Measurements from ENCODE around the gene UTF1.

UTF1 gene

DNA sequence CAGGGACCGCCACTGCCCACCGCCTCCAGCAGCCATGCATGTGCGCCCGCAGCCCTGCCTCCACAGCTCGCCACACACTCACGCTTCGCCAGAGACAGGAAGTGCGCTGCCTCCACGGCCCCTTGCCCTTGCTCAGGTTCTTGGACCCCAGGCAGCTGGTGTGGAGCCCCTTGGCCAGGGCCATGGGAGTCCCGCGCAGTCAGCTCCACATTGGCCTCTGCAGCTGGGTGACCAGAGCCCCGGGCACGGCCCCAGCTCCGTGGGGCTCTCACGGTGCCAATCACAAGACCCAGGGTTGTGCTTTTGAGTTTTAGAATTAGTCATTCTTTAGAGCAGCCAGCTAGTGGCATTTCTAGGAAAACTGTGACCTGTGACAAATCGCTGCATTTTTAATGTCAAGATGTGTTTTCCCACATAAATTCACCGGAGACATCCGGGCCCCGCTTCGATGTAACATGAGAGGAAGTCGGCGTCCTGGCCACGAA lies 4.3 kb upstream of the UTF1 start:
- in situ Hi-C loops (cut with MboI; ENCODE audit: low sequenced_read_pairs, unreplicated experiment), result no loop called here
- TF ChIP-seq CTCF (IDR thresholded peaks at IDR 0.05; ENCODE audit: borderline replicate concordance, control extremely low read depth, extremely low read depth, insufficient read depth, missing control alignments), result no peak
- DNase-seq (ENCODE audit: low spot score), result no peak

DNA sequence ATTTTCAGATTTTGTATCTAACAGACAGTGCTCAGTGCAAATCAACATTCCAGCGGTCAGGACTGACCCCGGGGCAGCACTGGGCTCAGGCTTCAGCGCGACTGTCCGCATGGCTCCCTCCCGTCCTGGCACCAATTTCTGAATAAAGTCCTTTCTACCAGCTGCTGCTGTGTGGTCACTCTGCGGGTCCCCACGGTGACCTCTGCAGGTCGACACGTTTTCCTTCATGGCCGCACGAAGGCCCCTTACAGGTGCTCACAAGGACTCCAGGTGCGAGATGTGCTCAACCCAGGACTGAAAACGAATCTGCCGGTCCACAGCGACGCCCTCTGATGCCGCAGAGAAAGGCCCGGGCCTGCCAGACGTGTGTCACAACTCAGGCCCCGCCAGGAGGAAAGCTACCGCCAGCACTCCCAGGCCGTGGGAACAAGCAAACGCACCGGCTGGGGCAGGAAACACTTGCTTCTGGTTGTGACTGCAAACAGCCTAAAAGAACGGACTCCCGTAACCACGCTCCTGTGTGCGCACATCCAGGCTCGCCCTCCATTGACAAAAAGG lies 3.7 kb upstream of the UTF1 start:
- in situ Hi-C loops (cut with MboI; ENCODE audit: low sequenced_read_pairs, unreplicated experiment), result no loop called here
- DNase-seq (ENCODE audit: low spot score), result no peak
- TF ChIP-seq CTCF (IDR thresholded peaks at IDR 0.05; ENCODE audit: borderline replicate concordance, control extremely low read depth, extremely low read depth, insufficient read depth, missing control alignments), result no peak

DNA sequence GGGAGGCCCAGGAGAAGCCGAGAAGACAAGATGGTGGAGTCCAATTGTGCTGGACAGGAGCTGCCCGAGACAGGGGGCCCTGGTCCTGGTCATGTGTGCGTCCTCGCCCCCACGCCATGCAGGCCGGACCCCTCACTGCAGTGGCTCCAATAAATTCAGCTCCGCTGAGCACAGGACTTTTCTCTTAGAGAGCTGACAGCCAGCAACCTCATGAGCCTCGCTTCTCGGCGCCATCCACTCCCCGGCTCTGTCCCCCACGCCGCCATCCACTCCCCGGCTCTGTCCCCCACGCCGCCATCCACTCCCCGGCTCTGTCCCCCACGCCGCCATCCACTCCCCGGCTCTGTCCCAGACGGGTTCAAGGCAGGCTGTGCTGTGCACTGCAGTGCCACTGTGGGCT lies 2.8 kb upstream of the UTF1 start:
- TF ChIP-seq CTCF (IDR thresholded peaks at IDR 0.05; ENCODE audit: borderline replicate concordance, control extremely low read depth, extremely low read depth, insufficient read depth, missing control alignments), result no peak
- in situ Hi-C loops (cut with MboI; ENCODE audit: low sequenced_read_pairs, unreplicated experiment), result no loop called here
- no peak for DNase-seq (ENCODE audit: low spot score)

DNA sequence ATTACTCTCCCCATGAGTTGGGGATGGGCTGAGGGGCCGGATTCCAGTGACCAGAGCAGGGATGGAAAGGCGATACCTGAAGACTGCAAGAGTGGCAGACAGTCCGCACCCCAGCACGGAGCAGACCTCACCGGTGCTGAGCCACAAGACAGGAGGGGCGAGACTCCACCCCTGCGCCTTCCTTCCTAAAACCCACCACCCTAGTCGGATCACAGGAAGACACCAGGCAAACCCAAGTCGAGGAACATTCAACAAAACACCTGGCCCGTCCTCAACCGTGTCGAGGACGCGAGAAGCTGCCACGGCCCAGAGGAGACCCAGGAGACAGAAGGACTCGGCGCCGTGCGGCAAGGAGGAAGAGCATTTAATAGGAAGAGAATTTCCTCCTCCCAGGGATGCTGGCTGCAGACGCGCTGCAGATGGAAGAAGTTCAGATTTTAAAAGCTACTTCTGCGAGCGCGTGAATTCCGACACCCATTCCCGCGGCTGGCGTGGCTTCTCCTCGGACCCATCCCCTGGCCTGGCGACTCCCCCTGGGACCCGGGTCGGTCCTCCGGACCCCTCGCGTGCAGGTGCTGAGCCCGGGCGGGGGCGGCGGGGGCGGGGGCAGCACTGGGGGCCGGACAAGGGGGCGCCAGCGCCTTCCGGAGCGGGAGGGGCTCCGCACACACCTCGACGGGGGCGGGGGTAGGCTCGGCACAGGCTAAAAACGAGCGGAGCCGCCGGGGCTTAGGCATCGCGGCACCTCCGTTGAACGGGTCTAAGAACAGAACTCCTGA lies 563 bp upstream of the UTF1 start:
- no peak for TF ChIP-seq CTCF (IDR thresholded peaks at IDR 0.05; ENCODE audit: borderline replicate concordance, control extremely low read depth, extremely low read depth, insufficient read depth, missing control alignments)
- in situ Hi-C loops (cut with MboI; ENCODE audit: low sequenced_read_pairs, unreplicated experiment), result no loop called here
- DNase-seq (ENCODE audit: low spot score), result no peak

- no peak for DNase-seq (ENCODE audit: low spot score)
- TF ChIP-seq CTCF (IDR thresholded peaks at IDR 0.05; ENCODE audit: borderline replicate concordance, control extremely low read depth, extremely low read depth, insufficient read depth, missing control alignments), result no peak
- in situ Hi-C loops (cut with MboI; ENCODE audit: low sequenced_read_pairs, unreplicated experiment), result no loop called here
Observed at GRCh38 chr10:133230387-133231195, 574 bp downstream of the UTF1 start.

- in situ Hi-C loops (cut with MboI; ENCODE audit: low sequenced_read_pairs, unreplicated experiment), result no loop called here
- no peak for DNase-seq (ENCODE audit: low spot score)
- TF ChIP-seq CTCF (IDR thresholded peaks at IDR 0.05; ENCODE audit: borderline replicate concordance, control extremely low read depth, extremely low read depth, insufficient read depth, missing control alignments), result no peak
Observed at GRCh38 chr10:133231244-133231945, 1.4 kb downstream of the UTF1 start.
